COLO668 (cell line): Measurements from ENCODE around the gene GRAP.

Experiments used
- DNase-seq: peaks from one replicate; lab custom pipeline; 2025; ENCODE audit not compliant: unreplicated experiment; lab: John Stamatoyannopoulos, UW

Gene GRAP

DNA sequence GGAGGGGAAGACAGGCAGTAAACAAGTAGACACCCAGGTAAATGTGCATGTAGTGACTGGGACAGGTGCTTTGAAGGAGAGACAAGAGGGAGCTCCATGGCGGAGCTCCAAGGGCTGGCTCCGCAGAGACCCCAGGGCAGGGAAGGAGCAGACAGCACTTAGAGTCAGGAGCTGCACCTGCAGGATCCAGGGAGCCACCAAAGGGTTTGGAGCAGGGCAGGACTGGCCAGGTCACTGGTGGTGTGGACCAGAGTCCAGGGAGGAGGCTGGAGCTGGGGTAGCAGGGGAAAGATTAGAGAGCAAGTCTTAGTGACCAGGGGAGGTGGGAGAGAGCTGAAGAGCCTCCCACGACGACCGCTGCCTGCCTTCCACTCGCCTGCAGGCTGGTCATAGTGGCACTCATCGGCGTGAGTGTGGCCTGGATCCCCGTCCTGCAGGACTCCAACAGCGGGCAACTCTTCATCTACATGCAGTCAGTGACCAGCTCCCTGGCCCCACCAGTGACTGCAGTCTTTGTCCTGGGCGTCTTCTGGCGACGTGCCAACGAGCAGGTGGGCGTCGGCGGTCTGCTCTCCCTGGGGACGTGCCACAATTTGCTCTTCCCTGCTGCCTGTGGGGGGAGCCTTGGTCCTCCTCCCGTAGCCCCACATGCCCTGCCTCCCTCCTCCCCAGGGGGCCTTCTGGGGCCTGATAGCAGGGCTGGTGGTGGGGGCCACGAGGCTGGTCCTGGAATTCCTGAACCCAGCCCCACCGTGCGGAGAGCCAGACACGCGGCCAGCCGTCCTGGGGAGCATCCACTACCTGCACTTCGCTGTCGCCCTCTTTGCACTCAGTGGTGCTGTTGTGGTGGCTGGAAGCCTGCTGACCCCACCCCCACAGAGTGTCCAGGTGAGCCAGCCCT is 27.5 kb downstream of the GRAP start:
- no peak for DNase-seq

DNA sequence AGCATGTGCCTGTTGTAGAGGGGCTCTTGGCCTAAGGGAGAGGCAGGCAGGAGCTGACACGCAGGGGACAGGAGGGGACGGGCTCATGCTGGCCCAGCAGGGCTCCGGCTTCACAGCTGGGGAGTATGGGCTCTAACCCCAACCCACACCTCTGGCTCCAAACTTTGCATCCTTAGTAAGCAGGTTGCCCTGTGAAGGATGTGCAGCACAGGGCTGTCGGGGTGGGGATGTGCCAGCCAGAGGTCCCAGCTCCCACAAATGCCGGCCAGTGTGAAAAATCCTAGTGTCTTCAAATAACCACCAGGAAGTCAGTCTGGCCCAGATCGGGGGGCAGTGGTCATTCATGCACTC is 28.2 kb downstream of the GRAP start:
- no peak for DNase-seq

DNA sequence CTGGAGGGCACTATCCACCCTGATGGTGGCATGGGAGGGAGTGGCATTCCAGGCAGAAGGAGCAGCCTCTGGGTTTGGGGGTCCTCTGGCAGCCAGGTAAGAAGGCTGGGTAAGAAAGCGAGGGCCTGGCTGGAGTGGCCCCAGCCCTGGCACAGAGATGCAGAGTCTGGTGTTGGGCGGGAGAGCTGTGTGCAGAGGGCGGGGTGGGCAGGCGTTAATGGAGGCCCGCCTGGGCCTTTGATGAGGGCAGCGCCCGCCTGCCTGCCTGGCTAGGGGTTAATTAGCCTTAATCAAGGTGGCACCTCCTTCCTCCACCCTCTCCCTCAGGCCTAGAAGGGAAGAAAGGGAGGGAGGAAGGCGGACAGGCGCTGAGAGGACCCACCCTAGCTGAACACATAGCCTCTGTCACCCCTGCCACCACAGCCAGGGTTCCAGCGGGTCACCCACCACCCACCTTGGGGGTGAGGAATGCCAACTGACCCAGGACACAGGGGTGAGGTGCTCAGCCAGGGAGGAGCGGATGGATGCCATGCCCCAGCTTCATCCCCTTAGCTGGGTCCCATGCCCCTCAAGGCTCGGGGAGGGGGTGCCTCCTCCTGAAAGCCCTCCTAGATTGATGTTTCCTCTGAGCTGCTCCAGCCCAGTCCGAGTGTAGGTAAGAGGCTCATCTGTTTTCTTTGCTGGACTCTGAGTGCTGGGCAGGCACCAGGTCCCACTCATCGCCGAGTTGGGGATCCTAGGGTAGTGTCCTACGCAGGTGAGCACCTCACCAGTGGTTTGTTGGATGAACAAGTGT is 28.8 kb downstream of the GRAP start:
- DNase-seq, result no peak

DNA sequence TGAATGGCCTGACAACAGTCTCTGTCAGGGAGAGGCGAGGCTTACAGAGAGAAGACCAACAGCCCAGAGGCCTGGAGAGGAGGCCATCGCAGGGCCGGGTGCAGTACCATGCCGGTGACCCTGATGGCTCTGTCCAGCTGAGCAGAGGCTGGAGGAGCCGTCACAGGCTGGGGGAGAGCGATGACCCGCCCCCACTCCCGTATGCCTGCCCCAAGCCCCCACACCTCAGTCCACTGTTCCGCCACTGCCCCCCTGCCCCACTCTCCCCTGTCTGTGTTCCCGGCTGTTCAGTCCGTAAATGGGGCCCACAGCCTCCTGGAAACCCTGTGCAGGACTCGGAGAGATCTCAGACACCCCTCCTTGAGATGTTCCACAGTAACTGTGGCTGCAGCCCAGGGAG is 29.4 kb downstream of the GRAP start:
- DNase-seq, result no peak

DNA sequence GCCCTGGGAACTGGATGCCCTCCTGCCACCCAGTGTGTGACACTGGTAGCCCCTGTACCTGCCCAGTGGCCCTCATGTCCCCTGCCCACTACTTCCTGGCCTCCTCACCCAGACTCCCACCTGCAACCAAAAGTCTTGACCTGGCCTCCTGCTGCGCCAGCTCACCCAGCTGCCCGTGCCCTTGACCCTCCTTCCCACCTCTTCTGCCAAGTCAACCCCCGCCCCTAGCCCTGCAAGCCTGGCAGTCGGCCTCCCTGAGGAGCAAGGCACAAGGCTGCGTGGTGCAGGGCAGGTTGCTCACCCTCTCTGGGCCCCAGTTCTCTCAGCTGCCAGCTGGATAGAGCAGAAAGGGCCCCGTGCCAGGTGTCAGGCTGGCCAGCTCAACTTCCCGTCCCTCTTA is 29.9 kb downstream of the GRAP start:
- no peak for DNase-seq

DNA sequence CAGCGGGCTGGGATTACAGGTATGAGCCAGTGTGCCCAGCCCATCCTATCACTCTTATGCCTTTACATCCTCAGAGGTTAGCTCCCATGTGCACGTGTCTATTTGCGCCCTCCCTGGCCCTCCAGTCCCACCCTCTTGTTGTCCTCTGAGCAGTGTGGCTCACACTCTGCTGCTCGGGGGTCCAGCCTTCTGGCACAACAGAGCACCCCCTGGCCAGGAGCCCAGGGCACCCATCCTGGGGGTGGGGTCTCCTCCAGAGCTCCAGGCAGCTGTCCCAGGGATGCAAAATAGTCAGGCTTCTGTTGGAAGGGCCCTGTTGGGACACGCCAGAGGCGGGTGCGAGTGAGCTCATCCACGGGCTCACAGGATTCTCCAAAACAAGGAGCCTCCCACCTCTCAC is 30.5 kb downstream of the GRAP start:
- DNase-seq, result no peak

DNA sequence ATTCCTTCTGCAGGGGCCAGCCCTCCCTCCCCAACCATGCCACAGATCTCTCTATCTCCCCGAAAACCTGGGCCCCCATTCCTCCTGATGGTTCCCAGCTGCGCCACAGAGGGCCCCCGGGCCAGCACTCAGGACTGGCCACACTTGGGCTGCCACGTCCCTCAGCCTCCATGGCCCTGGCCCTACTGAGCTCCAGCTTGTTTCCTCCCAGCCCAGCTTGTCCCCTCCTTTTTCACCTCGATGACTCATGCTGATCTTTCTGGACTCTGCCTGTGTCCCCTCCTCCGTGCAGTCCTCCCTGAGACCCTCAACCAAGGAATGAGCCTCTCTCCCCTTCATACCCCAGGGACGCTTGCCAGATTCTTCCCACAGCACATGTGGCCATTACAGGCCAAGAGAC is 31.3 kb downstream of the GRAP start:
- no peak for DNase-seq

GRCh38 chr17:19014628-19015215 is 32.0 kb downstream of the GRAP start:
- no peak for DNase-seq

DNA sequence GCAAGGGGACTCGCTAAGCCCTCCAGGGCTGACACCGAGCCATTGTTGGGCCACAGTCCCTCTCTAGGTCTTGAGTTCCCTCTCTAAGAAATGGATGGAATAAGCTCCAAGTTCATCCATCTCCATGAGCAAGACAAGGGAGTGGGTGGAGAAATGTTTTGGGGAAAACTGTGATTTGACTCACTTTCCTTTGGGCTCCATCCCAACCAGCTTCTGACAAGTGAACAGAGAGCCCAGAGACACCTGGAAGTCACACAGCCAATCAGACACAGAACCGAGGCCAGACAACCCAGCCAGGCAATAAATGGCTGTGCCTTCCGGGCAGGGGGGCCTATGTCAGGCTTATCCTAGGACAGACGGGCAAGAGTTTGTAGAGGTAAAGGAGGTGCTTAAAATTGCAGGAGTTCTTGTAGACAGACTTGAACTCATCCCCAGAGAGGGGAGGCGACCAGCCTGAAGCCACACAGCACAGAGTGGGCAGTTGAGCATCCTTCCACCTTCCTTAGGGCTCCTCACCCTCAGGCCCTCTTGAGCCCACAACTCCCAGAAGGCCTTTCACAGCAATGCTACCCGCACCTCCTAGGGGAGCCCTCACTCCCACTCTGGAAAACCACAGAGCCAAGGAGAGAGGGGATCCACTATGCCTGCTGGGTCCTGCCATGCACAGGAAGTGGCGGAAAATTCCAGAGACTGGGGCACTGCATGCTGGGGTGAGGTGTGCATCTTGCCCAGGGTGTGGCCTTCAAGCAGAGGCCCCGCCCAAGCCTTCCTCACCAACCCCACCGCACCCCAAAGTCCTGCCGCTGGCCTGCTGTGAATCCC is 32.7 kb downstream of the GRAP start:
- DNase-seq, result no peak

GRCh38 chr17:19013226-19013625 is 33.5 kb downstream of the GRAP start:
- DNase-seq, result no peak

GRCh38 chr17:19012171-19013080 is 34.3 kb downstream of the GRAP start:
- no peak for DNase-seq

- no peak for DNase-seq
These were observed 35.2 kb downstream of the GRAP start for GRCh38 chr17:19011581-19011980.

- no peak for DNase-seq
These were observed 35.8 kb downstream of the GRAP start for GRCh38 chr17:19010729-19011505.

GRCh38 chr17:19009970-19010369 is 36.8 kb downstream of the GRAP start:
- DNase-seq, result no peak

GRCh38 chr17:19006698-19007097 is 40.1 kb downstream of the GRAP start:
- no peak for DNase-seq

DNA sequence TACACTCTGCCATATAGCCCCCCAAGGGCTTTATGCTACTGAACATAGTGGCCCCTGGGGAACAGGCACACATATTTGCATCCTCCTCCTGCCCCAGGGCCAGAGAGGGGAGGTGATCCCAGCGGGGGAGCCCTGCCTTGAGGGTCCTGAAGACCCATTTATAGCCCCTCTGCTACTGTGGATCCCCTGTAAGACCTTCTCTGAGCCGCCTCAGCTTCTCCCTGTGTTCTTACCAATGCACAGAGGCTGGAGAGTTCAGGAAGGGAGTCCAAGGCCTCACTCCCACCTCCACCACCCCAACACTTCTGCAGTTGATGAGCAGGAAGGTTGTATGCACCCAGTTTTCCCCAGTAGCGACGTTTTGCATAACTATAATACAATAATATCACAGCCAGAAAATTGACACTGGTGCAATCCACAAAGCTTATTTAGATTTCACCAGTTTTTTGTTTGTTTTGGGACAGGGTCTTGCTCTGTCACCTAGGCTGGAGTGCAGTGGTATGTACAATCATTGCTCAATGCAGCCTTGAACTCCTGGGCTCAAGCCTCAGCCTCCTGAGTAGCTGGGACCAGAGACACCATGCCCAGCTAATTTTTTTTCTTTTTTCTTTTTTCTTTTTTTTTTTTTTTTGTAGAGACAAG is 40.8 kb downstream of the GRAP start:
- DNase-seq, result no peak

DNA sequence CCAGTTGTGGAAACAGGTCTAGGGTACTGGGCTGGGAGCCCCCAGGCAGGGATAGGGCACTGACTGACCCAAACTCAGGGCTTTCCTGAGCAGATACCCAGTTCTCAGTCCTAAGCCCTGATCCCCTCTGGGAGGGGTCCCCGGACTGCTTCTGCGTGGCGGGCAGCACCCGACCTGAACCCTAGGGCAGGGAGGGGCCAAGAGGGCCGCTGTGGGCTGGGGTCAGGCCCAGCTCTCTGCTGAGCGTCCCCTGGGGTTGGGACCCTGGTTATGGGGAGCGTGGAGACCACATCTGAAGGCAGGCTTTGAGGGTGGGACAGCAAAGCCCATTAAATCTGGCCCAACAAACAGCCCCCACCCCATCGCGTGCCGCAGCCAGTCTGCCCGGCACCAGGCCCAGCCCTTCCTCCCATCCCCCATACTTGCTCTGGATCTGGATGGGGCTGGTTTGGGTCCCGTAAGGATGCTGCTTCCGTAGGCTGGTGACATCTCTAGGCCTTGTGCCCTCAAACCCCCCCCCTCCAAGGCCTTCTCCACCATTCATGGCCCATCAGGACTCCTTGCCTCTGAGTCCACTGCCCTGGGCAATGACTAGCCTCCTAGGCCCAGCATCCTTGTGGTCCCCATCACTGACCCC is 41.5 kb downstream of the GRAP start:
- DNase-seq, result no peak

GRCh38 chr17:19004421-19005136 is 42.2 kb downstream of the GRAP start, which contains the start of gene FAM83G:
Gene FAM83G (minus strand): TSS chr17:19004764. CDS start chr17:19004041, 723 bp downstream.
- DNase-seq, result peak; percentile 84
